Stomach smooth muscle (tissue), 2 donors: ENCODE results near the gene SNW1.

ENCODE experiments used
- H3K27ac ChIP-seq: one replicate; pipeline ENCODE4 v1.7.0; 2013; ENCODE audit warnings: mild to moderate bottlenecking, low read length, inconsistent platforms
- H3K27me3 ChIP-seq, 2 donors: one replicate each; pipeline ENCODE4 v1.7.0; 2013; ENCODE audit warnings: low read length in 2 of 2; ENCODE audit not compliant: insufficient read depth in 2 of 2, control insufficient read depth in 1 of 2
- H3K36me3 ChIP-seq, 2 donors: one replicate each; pipeline ENCODE4 v1.7.0; 2013; ENCODE audit warnings: low read length in 2 of 2; ENCODE audit not compliant: control insufficient read depth in 2 of 2, insufficient read depth in 2 of 2
- H3K4me1 ChIP-seq: one replicate; pipeline ENCODE4 v1.7.0; 2013; ENCODE audit warnings: low read length; ENCODE audit not compliant: control insufficient read depth, insufficient read depth
- H3K4me3 ChIP-seq, 2 donors: one replicate each; pipeline ENCODE4 v1.7.0; 2013; ENCODE audit warnings: low read length in 2 of 2
- H3K9ac ChIP-seq, 2 donors: one replicate each; pipeline ENCODE4 v1.7.0; 2013; ENCODE audit warnings: low read length in 2 of 2, mild to moderate bottlenecking in 1 of 2
- H3K9me3 ChIP-seq, 2 donors: one replicate each; pipeline ENCODE4 v1.7.0; 2013; ENCODE audit warnings: low read length in 2 of 2; ENCODE audit not compliant: control insufficient read depth in 2 of 2
- donor health status: healthy.
- donor health status: Pancreatic carcinoma.

Gene SNW1

GRCh38 chr14:77710364-77710763, 50.6 kb downstream of the SNW1 start:
- Histone ChIP-seq H3K27ac (no peak overlapping the region), H3K9ac (no peak overlapping the region), H3K4me1 (peaks cover 10% of the 10 kb centered on the region), H3K4me3 (no peak overlapping the region), H3K36me3 (peaks cover 16 to 18% of the 10 kb centered on the region in 2 donors), H3K9me3 (no peaks in the 10 kb centered on the region), H3K27me3 (no peaks in the 10 kb centered on the region)

GRCh38 chr14:77709412-77709811, 51.5 kb downstream of the SNW1 start:
- Histone ChIP-seq H3K9ac (no peak overlapping the region), H3K27me3 (no peaks in the 10 kb centered on the region), H3K9me3 (no peaks in the 10 kb centered on the region), H3K36me3 (peaks cover 13 to 14% of the 10 kb centered on the region in 2 donors), H3K4me1 (peaks cover 10% of the 10 kb centered on the region), H3K27ac (no peak overlapping the region), H3K4me3 (peak overlapping the region; percentile 99 to 100)

- Histone ChIP-seq H3K27me3 (no peaks in the 10 kb centered on the region), H3K36me3 (peaks cover 14 to 20% of the 10 kb centered on the region in 2 donors), H3K9me3 (no peaks in the 10 kb centered on the region), H3K4me3 (peak overlapping the region; percentile 99 to 100), H3K4me1 (peaks cover 10% of the 10 kb centered on the region), H3K9ac (peak overlapping the region; percentile 68 to 94), H3K27ac (no peak overlapping the region)
Observed at GRCh38 chr14:77708749-77709148, 52.2 kb downstream of the SNW1 start.

GRCh38 chr14:77707724-77708408, 53.1 kb downstream of the SNW1 start, which contains the start of the genes ALKBH1 and SLIRP:
ALKBH1 (minus strand) TSS chr14:77708023; CDS start chr14:77708004, 19 bp downstream.
SLIRP (plus strand) TSS chr14:77708103; CDS start chr14:77708112, 9 bp downstream.
- peaks cover 14 to 23% of the 10 kb centered on the region in 2 donors for H3K36me3 ChIP-seq

GRCh38 chr14:77707355-77707723, 53.6 kb downstream of the SNW1 start:
- Histone ChIP-seq H3K9ac (peak overlapping the region; percentile 68 to 94), H3K36me3 (peaks cover 11 to 20% of the 10 kb centered on the region in 2 donors), H3K4me3 (peak overlapping the region; percentile 99 to 100), H3K9me3 (no peaks in the 10 kb centered on the region), H3K27me3 (no peaks in the 10 kb centered on the region), H3K27ac (peak overlapping the region; percentile 67), H3K4me1 (peaks cover 10% of the 10 kb centered on the region)

More at GRCh38 chr14:77707724-77708408, 53.1 kb downstream of the SNW1 start, which contains the start of the genes ALKBH1 and SLIRP:
- no peaks in the 10 kb centered on the region for H3K9me3 ChIP-seq
- peak within 1 kb of the TSS; percentile 99 to 100 for H3K4me3 ChIP-seq
- peak within 1 kb of the TSS; percentile 67 for H3K27ac ChIP-seq
- H3K4me1 ChIP-seq = peaks cover 10% of the 10 kb centered on the region
- peak within 1 kb of the TSS; percentile 68 to 94 for H3K9ac ChIP-seq
- no peaks in the 10 kb centered on the region for H3K27me3 ChIP-seq

GRCh38 chr14:77691259-77691658, 69.7 kb downstream of the SNW1 start:
- Histone ChIP-seq H3K36me3 (peaks cover 15 to 31% of the 10 kb centered on the region in 2 donors), H3K9ac (no peak overlapping the region), H3K4me3 (no peak overlapping the region), H3K9me3 (no peaks in the 10 kb centered on the region), H3K4me1 (peaks cover under 1% of the 10 kb centered on the region), H3K27me3 (no peaks in the 10 kb centered on the region), H3K27ac (no peak overlapping the region)

- Histone ChIP-seq H3K27ac (no peak overlapping the region), H3K9ac (no peak overlapping the region), H3K9me3 (no peaks in the 10 kb centered on the region), H3K27me3 (no peaks in the 10 kb centered on the region), H3K36me3 (peaks cover 5 to 12% of the 10 kb centered on the region in 2 donors), H3K4me1 (peaks cover 7% of the 10 kb centered on the region), H3K4me3 (no peak overlapping the region)
Observed at GRCh38 chr14:77682158-77682553, 78.8 kb downstream of the SNW1 start.

- Histone ChIP-seq H3K9me3 (no peaks in the 10 kb centered on the region), H3K36me3 (peaks cover 5 to 12% of the 10 kb centered on the region in 2 donors), H3K9ac (no peak overlapping the region), H3K4me1 (peaks cover 7% of the 10 kb centered on the region), H3K4me3 (no peak overlapping the region), H3K27me3 (no peaks in the 10 kb centered on the region), H3K27ac (peak overlapping the region; percentile 53)
Observed at GRCh38 chr14:77681196-77682157, 79.5 kb downstream of the SNW1 start.

- H3K4me3 ChIP-seq = no peak overlapping the region
- peaks cover 12 to 28% of the 10 kb centered on the region in 2 donors for H3K36me3 ChIP-seq
- no peak overlapping the region for H3K9ac ChIP-seq
- no peaks in the 10 kb centered on the region for H3K9me3 ChIP-seq
- H3K27ac ChIP-seq = no peak overlapping the region
- H3K4me1 ChIP-seq = no peaks in the 10 kb centered on the region
- H3K27me3 ChIP-seq = no peaks in the 10 kb centered on the region
Observed at GRCh38 chr14:77674931-77675330, 86.0 kb downstream of the SNW1 start.

- Histone ChIP-seq H3K9me3 (no peaks in the 10 kb centered on the region), H3K36me3 (peaks cover 7 to 20% of the 10 kb centered on the region in 2 donors), H3K4me1 (no peaks in the 10 kb centered on the region), H3K4me3 (no peak overlapping the region), H3K9ac (no peak overlapping the region), H3K27me3 (no peaks in the 10 kb centered on the region), H3K27ac (no peak overlapping the region)
Observed at GRCh38 chr14:77673193-77673592, 87.8 kb downstream of the SNW1 start.
